AG04449 (cell line): ENCODE measurements around the gene ZBED1.
"Not testable (repeated sequence)": the region's sequence is repeated elsewhere in the genome, so short reads cannot be mapped to it uniquely, and the experiment has no call there.

Experiments
- CTCF ChIA-PET: fragments of 350-600 bp; formaldehyde crosslinking; extraction: SDS; loops from one replicate; lab custom pipeline; 2021; ENCODE audit warnings: antibody characterized with exemption; lab: Yijun Ruan, JAX
- POLR2A ChIA-PET: fragments of 400-600, 350-600 bp; formaldehyde crosslinking; extraction: SDS; loops from one replicate; lab custom pipeline; 2020; ENCODE audit warnings: antibody characterized with exemption, inconsistent platforms; lab: Yijun Ruan, JAX
- DNase-seq: peaks from one replicate; pipeline ENCODE4 v3.0.0-alpha.2; 2010; ENCODE audit warnings: low read depth, low spot score
- H3K4me3 ChIP-seq: 2 replicates; pipeline ENCODE4 v1.5.1; 2011; ENCODE audit warnings: low read depth, mild to moderate bottlenecking, control low read depth, low read length
- CTCF ChIP-seq: IDR thresholded peaks from one replicate; pipeline ENCODE4 v1.5.1; 2011; ENCODE audit warnings: mild to moderate bottlenecking, moderate library complexity, low read length, control low read depth, inconsistent platforms; ENCODE audit not compliant: insufficient read depth; ENCODE audit errors: missing control alignments

Gene ZBED1

DNA sequence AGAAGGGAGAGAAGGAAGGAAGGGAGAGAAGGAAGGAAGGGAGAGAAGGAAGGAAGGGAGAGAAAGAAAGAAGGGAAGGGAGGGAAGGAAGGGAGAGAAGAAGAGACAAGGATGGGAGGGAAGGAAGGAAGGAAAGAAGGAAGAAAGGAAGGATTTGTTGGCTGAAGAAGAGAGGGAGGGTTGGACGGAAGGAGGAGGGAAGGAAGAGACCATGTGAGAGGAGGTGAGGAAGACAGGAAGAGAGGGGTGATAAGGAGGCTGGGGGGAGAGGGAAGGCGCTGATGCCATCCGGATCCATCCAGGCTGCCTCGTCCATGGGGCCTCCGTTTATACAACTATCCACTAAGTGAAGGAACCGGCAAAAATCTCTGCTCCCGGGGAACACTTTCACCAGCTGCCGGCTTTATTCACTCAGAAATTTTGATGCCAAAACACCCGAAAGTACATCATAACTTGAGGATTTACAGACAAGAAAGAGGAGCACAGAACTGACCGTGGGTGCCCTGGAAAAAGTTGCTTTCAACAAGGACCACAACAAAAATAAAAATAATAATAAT lies 14.9 kb downstream of the ZBED1 start:
- ChIA-PET CTCF (no interaction called here), POLR2A (no interaction called here)
- TF ChIP-seq CTCF: no peak
- no peak for DNase-seq
- no peak overlapping the region for H3K4me3 ChIP-seq

DNA sequence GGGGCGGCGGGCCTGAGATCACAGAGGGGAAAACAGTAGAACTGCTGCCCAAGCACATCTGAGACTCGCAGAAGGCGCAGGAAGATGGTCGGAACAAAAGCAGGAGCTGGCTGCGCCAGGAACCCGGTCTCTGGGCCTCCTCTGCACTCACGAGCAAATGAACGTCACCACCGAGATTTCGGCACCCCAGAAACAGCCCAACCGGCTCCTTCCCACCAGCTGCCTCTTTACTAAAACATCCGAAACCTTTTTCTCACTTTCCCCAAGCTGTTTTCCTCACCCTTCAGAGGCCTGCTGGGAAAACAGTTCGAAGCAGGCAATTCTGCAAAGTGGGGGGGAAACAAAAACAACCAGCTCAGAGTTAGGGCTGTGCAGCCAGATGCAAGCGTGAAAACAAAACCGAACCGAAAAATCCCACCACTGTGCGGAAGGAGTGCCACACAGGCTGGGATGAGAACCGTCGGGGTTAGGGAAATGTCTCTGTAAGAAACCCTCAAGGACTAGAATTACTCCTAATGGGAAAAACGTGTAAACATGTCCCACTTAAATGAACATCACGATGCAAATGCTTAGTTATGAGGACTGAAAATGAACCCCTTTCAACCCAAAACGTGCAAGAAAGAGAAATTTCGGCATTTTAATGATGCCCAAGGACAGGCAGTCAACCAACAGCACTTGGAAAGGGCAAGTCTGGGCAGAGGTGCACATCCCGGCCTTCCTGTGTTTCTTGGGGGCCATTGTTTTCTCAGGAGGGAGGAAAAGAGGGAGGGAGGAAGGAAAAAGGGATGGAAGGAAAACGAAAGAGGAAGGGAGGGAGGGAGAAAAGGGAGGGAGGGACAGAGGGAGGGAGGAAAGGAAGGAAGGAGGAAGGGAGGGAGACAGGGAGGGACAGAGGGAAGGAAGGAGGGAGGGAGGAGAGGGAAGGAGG lies 15.8 kb downstream of the ZBED1 start:
- DNase-seq: no peak
- CTCF ChIA-PET: no interaction called here

DNA sequence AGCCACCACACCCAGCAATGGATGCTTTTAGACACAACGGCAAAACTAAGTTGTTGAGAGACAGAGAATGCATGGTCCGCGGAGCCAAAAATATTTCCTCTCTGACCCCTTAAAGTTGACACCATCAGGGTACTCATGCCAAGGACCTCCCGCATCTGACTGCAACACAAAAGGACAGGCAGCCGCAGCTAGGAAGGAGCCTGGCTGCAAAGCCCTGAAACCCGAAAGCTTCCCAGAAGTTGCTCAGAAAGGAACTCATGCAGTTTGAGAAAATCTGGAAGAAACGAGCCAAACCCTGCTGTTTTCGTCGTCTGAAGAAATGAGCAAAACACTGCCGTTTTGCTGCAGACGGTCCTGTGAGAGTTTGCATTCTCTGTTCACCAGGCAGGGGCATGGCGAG lies 16.5 kb downstream of the ZBED1 start:
- ChIA-PET POLR2A (no interaction called here), CTCF (no interaction called here)
- H3K4me3 ChIP-seq: no peak overlapping the region; the same call in none of the 2 replicates
- no peak for TF ChIP-seq CTCF
- DNase-seq: no peak

More for the DNA sequence above, 15.8 kb downstream of the ZBED1 start:
- POLR2A ChIA-PET: no interaction called here
- TF ChIP-seq CTCF: no peak
- H3K4me3 ChIP-seq: peak overlapping the region; percentile 34

GRCh38 chrX:2483398-2484060 lies 17.2 kb downstream of the ZBED1 start:
- H3K4me3 ChIP-seq: no peak overlapping the region
- TF ChIP-seq CTCF: no peak
- CTCF ChIA-PET: no interaction called here
- no peak for DNase-seq
- POLR2A ChIA-PET: no interaction called here

- POLR2A ChIA-PET, CTCF ChIA-PET, H3K4me3 ChIP-seq, DNase-seq: not testable (repeated sequence)
Observed at GRCh38 chrX:2481597-2481996, 19.2 kb downstream of the ZBED1 start.

DNA sequence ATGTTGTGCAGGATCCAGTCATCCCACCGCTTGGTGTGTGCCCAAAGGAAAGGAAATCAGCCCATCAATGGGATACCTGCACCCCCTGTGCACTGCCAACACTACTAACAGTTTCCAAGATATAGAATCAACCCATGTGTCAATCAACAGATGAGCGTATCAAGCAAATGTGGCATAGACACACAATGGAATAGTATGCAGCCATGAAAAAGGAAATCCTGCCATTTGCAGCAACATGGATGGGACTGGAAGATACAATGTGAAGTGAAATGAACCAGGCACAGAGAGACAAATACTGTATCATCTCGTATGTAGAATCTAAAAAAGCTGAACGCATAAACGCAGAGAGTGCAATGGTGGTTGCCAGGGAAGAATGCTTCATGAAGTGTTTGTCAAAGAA lies 20.8 kb downstream of the ZBED1 start:
- DNase-seq, CTCF ChIA-PET, POLR2A ChIA-PET: not testable (repeated sequence)

GRCh38 chrX:2479420-2479780 lies 21.4 kb downstream of the ZBED1 start:
- no peak for DNase-seq
- CTCF ChIA-PET: no interaction called here
- no peak for TF ChIP-seq CTCF
- POLR2A ChIA-PET: no interaction called here
- no peak overlapping the region for H3K4me3 ChIP-seq

More for the DNA sequence above, 20.8 kb downstream of the ZBED1 start:
- not testable (repeated sequence) for H3K4me3 ChIP-seq
